Trophoblast cell (in vitro differentiated cells and primary cell): ENCODE data around the gene HIPK2.

Experiments
- DNase-seq, 2 donors: peaks; one replicate each; pipeline ENCODE4 v3.0.0-alpha.2; 2016
- H2AFZ ChIP-seq: 2 replicates; pipeline ENCODE4 v1.6.1; 2013; ENCODE audit warnings: low read length, moderate library complexity, mild to moderate bottlenecking; ENCODE audit not compliant: insufficient read depth, poor library complexity
- H2AK5ac ChIP-seq: 2 replicates; pipeline ENCODE4 v1.6.1; 2013; ENCODE audit warnings: mild to moderate bottlenecking, low read length
- H2BK120ac ChIP-seq: 2 replicates; pipeline ENCODE4 v1.6.1; 2013; ENCODE audit warnings: low read length, mild to moderate bottlenecking, moderate library complexity; ENCODE audit not compliant: insufficient read depth, poor library complexity
- H2BK12ac ChIP-seq: 2 replicates; pipeline ENCODE4 v1.6.1; 2013; ENCODE audit warnings: mild to moderate bottlenecking, low read length, moderate library complexity
- H2BK5ac ChIP-seq: 2 replicates; pipeline ENCODE4 v1.6.1; 2013; ENCODE audit warnings: low read length, low read depth, moderate library complexity, mild to moderate bottlenecking; ENCODE audit not compliant: poor library complexity
- H3K14ac ChIP-seq: 2 replicates; pipeline ENCODE4 v1.6.1; 2013; ENCODE audit warnings: mild to moderate bottlenecking, low read length
- H3K18ac ChIP-seq: 2 replicates; pipeline ENCODE4 v1.6.1; 2013; ENCODE audit warnings: mild to moderate bottlenecking, low read length
- H3K23ac ChIP-seq: 2 replicates; pipeline ENCODE4 v1.6.1; 2013; ENCODE audit warnings: low read length
- H3K27ac ChIP-seq: 2 replicates; pipeline ENCODE4 v1.5.1; 2013; ENCODE audit warnings: low read depth, mild to moderate bottlenecking, inconsistent platforms, low read length, moderate library complexity
- H3K27me3 ChIP-seq: 2 replicates; pipeline ENCODE4 v1.6.1; 2013; ENCODE audit warnings: inconsistent platforms, mild to moderate bottlenecking, low read length, moderate library complexity; ENCODE audit not compliant: insufficient read depth
- H3K36me3 ChIP-seq, 2 experiments: 1 replicate in 1 of 2; 2 replicates in 1 of 2; pipeline ENCODE4 v1.6.1; 2013; ENCODE audit warnings: low read length in 2 of 2, mild to moderate bottlenecking in 2 of 2, moderate library complexity in 1 of 2; ENCODE audit not compliant: insufficient read depth in 2 of 2, control insufficient read depth in 1 of 2
- H3K4ac ChIP-seq: 2 replicates; pipeline ENCODE4 v1.6.1; 2013; ENCODE audit warnings: low read depth, mild to moderate bottlenecking, low read length, moderate library complexity
- H3K4me1 ChIP-seq, 2 experiments: 1 replicate in 1 of 2; 2 replicates in 1 of 2; pipeline ENCODE4 v1.6.1; 2013; ENCODE audit warnings: low read length in 2 of 2, mild to moderate bottlenecking in 2 of 2, moderate library complexity in 1 of 2; ENCODE audit not compliant: insufficient read depth in 2 of 2, control insufficient read depth in 1 of 2
- H3K4me2 ChIP-seq: 2 replicates; pipeline ENCODE4 v1.6.1; 2013; ENCODE audit warnings: inconsistent platforms, mild to moderate bottlenecking, low read length, moderate library complexity
- H3K4me3 ChIP-seq: 2 replicates; pipeline ENCODE4 v1.5.1; 2013; ENCODE audit warnings: mild to moderate bottlenecking, low read depth, low read length, inconsistent platforms
- H3K79me1 ChIP-seq: one replicate; pipeline ENCODE4 v1.6.1; 2013; ENCODE audit warnings: low read length
- H3K79me2 ChIP-seq: 2 replicates; pipeline ENCODE4 v1.6.1; 2013; ENCODE audit warnings: low read length, mild to moderate bottlenecking; ENCODE audit not compliant: control insufficient read depth, insufficient read depth, poor library complexity
- H3K9ac ChIP-seq: 2 replicates; pipeline ENCODE4 v1.6.1; 2013; ENCODE audit warnings: mild to moderate bottlenecking, low read length
- H3K9me3 ChIP-seq: 2 replicates; pipeline ENCODE4 v1.6.1; 2013; ENCODE audit warnings: low read depth, mild to moderate bottlenecking, control low read depth, inconsistent platforms, low read length; ENCODE audit not compliant: insufficient read depth
- H4K12ac ChIP-seq: 2 replicates; pipeline ENCODE4 v1.6.1; 2013; ENCODE audit warnings: low read depth, mild to moderate bottlenecking, low read length, moderate library complexity
- H4K8ac ChIP-seq: 2 replicates; pipeline ENCODE4 v1.6.1; 2013; ENCODE audit warnings: low read depth, mild to moderate bottlenecking, low read length, moderate library complexity
- H4K91ac ChIP-seq: one replicate; pipeline ENCODE4 v1.6.1; 2013; ENCODE audit warnings: low read depth, mild to moderate bottlenecking, low read length, moderate library complexity
- WGBS: extraction: QIAGEN DNeasy Blood & Tissue Kit; methylation state at CpG from one replicate; pipeline ENCODE4 v1.1.7; 2013; ENCODE audit warnings: missing lambda C conversion rate; ENCODE audit not compliant: insufficient read length, insufficient coverage; ENCODE audit errors: extremely low coverage; 5-methylcytosine and 5-hydroxymethylcytosine counted together

The HIPK2 gene

DNA sequence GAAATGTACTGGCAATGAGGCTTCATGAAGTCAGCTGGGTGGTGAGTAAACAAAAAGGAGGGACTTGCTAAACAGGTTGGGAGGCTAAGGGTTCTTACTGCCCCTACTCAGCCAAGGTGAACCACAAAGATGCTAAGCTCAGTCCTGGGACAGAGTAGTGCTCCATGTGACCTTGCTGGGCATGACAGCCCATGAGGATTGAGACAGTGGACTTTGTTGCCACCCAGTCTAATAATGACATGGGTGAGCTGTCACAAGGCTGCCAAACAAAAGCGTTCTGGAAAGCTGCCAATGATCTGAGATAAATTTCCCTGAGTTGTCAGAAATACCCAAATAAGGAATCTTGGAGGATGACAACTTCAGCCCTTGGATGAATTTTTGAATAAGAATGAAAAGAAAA is 179.2 kb downstream of the HIPK2 start:
- DNase-seq, result no peak
- no peak overlapping the region for H3K18ac ChIP-seq
- no peak overlapping the region for H4K12ac ChIP-seq
- no peak overlapping the region for H2AFZ ChIP-seq
- no peak overlapping the region for H4K8ac ChIP-seq
- H3K27ac ChIP-seq, result no peak overlapping the region
- peaks cover 8 to 10% of the 10 kb centered on the region in 2 experiments for H3K36me3 ChIP-seq
- WGBS, result no CpG with 5 or more reads among the region's 1 CpG
- peaks cover under 1% of the 10 kb centered on the region for H3K9me3 ChIP-seq
- H3K9ac ChIP-seq, result no peak overlapping the region
- no peak overlapping the region for H4K91ac ChIP-seq
- no peaks in the 10 kb centered on the region for H3K4me1 ChIP-seq
- no peak overlapping the region for H2BK120ac ChIP-seq
- H3K14ac ChIP-seq, result no peak overlapping the region
- no peaks in the 10 kb centered on the region for H3K27me3 ChIP-seq
- no peak overlapping the region for H3K4me3 ChIP-seq
- no peak overlapping the region for H3K23ac ChIP-seq
- H2BK12ac ChIP-seq, result no peak overlapping the region
- no peak overlapping the region for H3K4ac ChIP-seq
- H3K79me1 ChIP-seq, result no peaks in the 10 kb centered on the region
- H2BK5ac ChIP-seq, result no peak overlapping the region
- no peaks in the 10 kb centered on the region for H3K79me2 ChIP-seq
- no peak overlapping the region for H3K4me2 ChIP-seq
- no peak overlapping the region for H2AK5ac ChIP-seq

DNA sequence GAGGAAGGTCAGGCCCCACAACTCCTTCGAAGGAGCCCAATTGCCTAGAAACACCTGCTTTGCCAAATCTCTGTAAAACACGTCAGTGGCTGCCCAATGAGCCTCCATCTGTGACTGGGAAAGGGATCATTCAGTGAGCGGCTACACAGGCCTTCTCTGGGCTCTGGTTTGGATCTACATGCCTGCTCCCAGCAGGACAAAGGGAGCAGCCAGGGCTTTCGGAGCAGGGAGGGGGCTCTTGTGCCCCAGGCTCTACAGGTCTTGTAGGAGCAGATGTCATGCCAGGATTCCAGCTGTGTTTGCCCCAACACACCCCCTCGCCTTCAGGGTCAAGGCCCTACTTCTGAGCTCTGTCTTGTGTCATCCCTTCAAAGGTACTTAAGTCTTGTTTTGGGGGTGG is 180.8 kb downstream of the HIPK2 start:
- H3K4me1 ChIP-seq, result no peaks in the 10 kb centered on the region
- no peak overlapping the region for H2AFZ ChIP-seq
- H2AK5ac ChIP-seq, result no peak overlapping the region
- no peaks in the 10 kb centered on the region for H3K79me2 ChIP-seq
- H2BK5ac ChIP-seq, result no peak overlapping the region
- H4K8ac ChIP-seq, result no peak overlapping the region
- H3K4me2 ChIP-seq, result no peak overlapping the region
- H2BK12ac ChIP-seq, result no peak overlapping the region
- no peak overlapping the region for H3K9ac ChIP-seq
- no CpG with 5 or more reads among the region's 5 CpGs for WGBS
- no peak overlapping the region for H3K27ac ChIP-seq
- no peak for DNase-seq
- no peak overlapping the region for H3K14ac ChIP-seq
- H3K9me3 ChIP-seq, result peaks cover 3% of the 10 kb centered on the region
- no peak overlapping the region for H4K91ac ChIP-seq
- peaks cover 8 to 11% of the 10 kb centered on the region in 2 experiments for H3K36me3 ChIP-seq
- no peaks in the 10 kb centered on the region for H3K27me3 ChIP-seq
- no peak overlapping the region for H2BK120ac ChIP-seq
- no peak overlapping the region for H3K18ac ChIP-seq
- no peak overlapping the region for H3K23ac ChIP-seq
- H3K79me1 ChIP-seq, result no peaks in the 10 kb centered on the region
- H3K4me3 ChIP-seq, result no peak overlapping the region
- no peak overlapping the region for H4K12ac ChIP-seq
- no peak overlapping the region for H3K4ac ChIP-seq

DNA sequence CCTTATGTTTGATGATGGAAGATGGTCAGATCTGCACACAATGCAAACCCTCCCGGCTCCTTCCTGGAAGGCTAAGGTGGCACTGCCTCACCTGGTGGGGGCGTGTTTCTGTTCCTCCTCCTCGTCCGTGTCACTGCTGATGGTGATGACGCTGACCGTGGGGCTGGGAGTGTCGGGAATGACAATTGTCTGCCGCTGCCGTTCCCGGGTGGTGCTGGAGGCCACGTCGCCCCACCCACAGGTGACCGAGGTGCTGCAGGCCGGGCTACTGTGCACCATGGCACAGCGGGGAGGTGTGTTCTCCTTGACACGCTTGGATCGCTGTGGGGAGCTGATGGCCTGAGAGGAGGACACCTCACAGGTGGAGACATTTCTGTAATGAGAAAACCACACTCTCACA is 181.2 kb downstream of the HIPK2 start:
- no peak overlapping the region for H3K4me2 ChIP-seq
- no peak overlapping the region for H4K91ac ChIP-seq
- peaks cover 8 to 11% of the 10 kb centered on the region in 2 experiments for H3K36me3 ChIP-seq
- H3K27ac ChIP-seq, result no peak overlapping the region
- no peaks in the 10 kb centered on the region for H3K4me1 ChIP-seq
- H2AK5ac ChIP-seq, result no peak overlapping the region
- H3K18ac ChIP-seq, result no peak overlapping the region
- no peak overlapping the region for H3K4ac ChIP-seq
- H2BK5ac ChIP-seq, result no peak overlapping the region
- no peak overlapping the region for H3K14ac ChIP-seq
- no peaks in the 10 kb centered on the region for H3K27me3 ChIP-seq
- H3K4me3 ChIP-seq, result peak overlapping the region; percentile 18
- no peaks in the 10 kb centered on the region for H3K79me1 ChIP-seq
- no peak overlapping the region for H2BK12ac ChIP-seq
- H4K12ac ChIP-seq, result no peak overlapping the region
- no peak overlapping the region for H3K9ac ChIP-seq
- H3K79me2 ChIP-seq, result no peaks in the 10 kb centered on the region
- no peak for DNase-seq
- no peak overlapping the region for H4K8ac ChIP-seq
- H3K9me3 ChIP-seq, result peaks cover 3% of the 10 kb centered on the region
- H2AFZ ChIP-seq, result no peak overlapping the region
- no peak overlapping the region for H2BK120ac ChIP-seq
- WGBS, result no CpG with 5 or more reads among the region's 17 CpGs
- H3K23ac ChIP-seq, result no peak overlapping the region

DNA sequence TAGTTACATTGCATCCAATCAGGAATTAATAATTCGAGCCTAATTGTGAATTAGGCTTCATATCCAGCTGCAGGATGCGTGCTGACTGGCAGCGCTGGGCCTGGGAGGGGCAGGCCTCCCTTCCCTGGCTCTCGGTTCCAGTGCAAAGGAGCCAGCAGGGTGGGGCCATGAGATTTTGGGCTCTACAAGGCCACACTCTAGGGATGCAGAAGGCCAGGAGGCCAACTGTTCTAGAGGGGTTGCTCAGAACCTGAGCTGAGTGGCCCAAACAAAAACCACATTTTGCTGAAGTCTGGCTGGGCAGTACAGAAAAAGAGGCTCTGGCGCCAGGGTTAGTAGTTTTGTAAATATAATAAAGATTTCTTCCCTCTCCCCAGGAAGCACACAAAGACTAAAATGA is 182.0 kb downstream of the HIPK2 start:
- Histone ChIP-seq H3K23ac (no peak overlapping the region), H3K9ac (no peak overlapping the region), H3K36me3 (peaks cover 8 to 11% of the 10 kb centered on the region in 2 experiments), H3K14ac (no peak overlapping the region), H3K4ac (no peak overlapping the region), H3K18ac (no peak overlapping the region), H2BK5ac (no peak overlapping the region), H3K4me2 (no peak overlapping the region), H3K79me1 (no peaks in the 10 kb centered on the region), H3K4me1 (no peaks in the 10 kb centered on the region), H3K27ac (no peak overlapping the region), H2BK120ac (no peak overlapping the region), H3K4me3 (no peak overlapping the region), H3K79me2 (no peaks in the 10 kb centered on the region), H2AFZ (no peak overlapping the region), H4K91ac (no peak overlapping the region), H3K9me3 (peaks cover 3% of the 10 kb centered on the region), H2BK12ac (no peak overlapping the region), H3K27me3 (no peaks in the 10 kb centered on the region), H4K8ac (no peak overlapping the region), H2AK5ac (no peak overlapping the region), H4K12ac (no peak overlapping the region)
- WGBS, result no CpG with 5 or more reads among the region's 5 CpGs
- no peak for DNase-seq
